Nephron progenitor cell (in vitro differentiated cells): ENCODE measurements around the gene FSTL4.

Experiments
- DNase-seq: peaks from one replicate; pipeline ENCODE4 v3.0.0; 2021
- H3K27ac Mint-ChIP-seq: 2 replicates; pipeline ENCODE4 v1.8.0; 2021; ENCODE audit warnings: mild to moderate bottlenecking, moderate library complexity, mixed read lengths
- H3K27me3 Mint-ChIP-seq: 2 replicates; pipeline ENCODE4 v1.8.0; 2021; ENCODE audit warnings: mild to moderate bottlenecking, low read depth, mixed read lengths; ENCODE audit not compliant: poor library complexity
- H3K36me3 Mint-ChIP-seq: 2 replicates; pipeline ENCODE4 v1.8.0; 2021; ENCODE audit warnings: low read depth, mixed read lengths
- H3K4me1 Mint-ChIP-seq: 2 replicates; pipeline ENCODE4 v1.8.0; 2021; ENCODE audit warnings: mixed read lengths
- H3K4me3 Mint-ChIP-seq: 2 replicates; pipeline ENCODE4 v1.8.0; 2021; ENCODE audit warnings: mild to moderate bottlenecking, moderate library complexity, mixed read lengths
- H3K9me3 Mint-ChIP-seq: 2 replicates; pipeline ENCODE4 v1.8.0; 2021; ENCODE audit warnings: mild to moderate bottlenecking, moderate library complexity, mixed read lengths
- TF ChIP-seq, protein P1 (sequence below): fragments of 200-600 bp; sonication (generic); IDR thresholded peaks from 2 replicates; pipeline ENCODE4 v1.5.0; 2021; ENCODE audit warnings: antibody characterized with exemption

The FSTL4 gene

GRCh38 chr5:133432956-133433532 is 179.3 kb downstream of the FSTL4 start:
- H3K9me3 Mint-ChIP-seq, result no peaks in the 10 kb centered on the region
- H3K36me3 Mint-ChIP-seq, result no peaks in the 10 kb centered on the region
- H3K4me3 Mint-ChIP-seq, result no peak overlapping the region
- H3K27me3 Mint-ChIP-seq, result peaks cover 36% of the 10 kb centered on the region
- DNase-seq, result no peak
- TF ChIP-seq, protein P1, sequence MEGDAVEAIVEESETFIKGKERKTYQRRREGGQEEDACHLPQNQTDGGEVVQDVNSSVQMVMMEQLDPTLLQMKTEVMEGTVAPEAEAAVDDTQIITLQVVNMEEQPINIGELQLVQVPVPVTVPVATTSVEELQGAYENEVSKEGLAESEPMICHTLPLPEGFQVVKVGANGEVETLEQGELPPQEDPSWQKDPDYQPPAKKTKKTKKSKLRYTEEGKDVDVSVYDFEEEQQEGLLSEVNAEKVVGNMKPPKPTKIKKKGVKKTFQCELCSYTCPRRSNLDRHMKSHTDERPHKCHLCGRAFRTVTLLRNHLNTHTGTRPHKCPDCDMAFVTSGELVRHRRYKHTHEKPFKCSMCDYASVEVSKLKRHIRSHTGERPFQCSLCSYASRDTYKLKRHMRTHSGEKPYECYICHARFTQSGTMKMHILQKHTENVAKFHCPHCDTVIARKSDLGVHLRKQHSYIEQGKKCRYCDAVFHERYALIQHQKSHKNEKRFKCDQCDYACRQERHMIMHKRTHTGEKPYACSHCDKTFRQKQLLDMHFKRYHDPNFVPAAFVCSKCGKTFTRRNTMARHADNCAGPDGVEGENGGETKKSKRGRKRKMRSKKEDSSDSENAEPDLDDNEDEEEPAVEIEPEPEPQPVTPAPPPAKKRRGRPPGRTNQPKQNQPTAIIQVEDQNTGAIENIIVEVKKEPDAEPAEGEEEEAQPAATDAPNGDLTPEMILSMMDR, result no peak
- H3K4me1 Mint-ChIP-seq, result peaks cover 5% of the 10 kb centered on the region
- H3K27ac Mint-ChIP-seq, result no peak overlapping the region

DNA sequence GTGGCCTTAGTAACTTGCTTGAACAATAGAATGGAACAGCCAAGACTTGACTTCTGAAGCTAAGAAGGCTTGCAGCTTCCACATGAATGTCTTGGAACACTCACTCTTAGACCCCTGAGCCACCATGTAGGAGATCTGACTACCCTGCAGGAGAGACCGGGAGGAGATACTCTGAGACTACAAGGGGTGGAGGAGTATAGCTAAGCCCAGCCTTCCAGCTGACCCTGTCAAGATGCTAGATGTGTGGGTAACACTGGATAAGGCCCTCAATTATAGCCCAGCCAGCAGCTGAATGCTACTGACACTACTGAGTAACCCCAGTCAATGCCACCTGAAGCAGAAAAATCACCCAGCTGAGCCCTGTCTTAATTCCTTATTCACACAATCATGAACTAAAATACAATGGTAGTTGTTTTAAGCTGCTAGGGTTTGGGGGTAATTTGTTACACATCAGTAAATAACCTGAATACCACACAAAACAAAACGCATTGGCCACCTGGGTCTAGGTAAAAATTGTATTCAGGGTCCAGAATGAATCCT is 180.9 kb downstream of the FSTL4 start:
- H3K36me3 Mint-ChIP-seq, result no peaks in the 10 kb centered on the region
- no peak overlapping the region for H3K27ac Mint-ChIP-seq
- no peak overlapping the region for H3K4me3 Mint-ChIP-seq
- H3K4me1 Mint-ChIP-seq, result peaks cover 18% of the 10 kb centered on the region
- TF ChIP-seq, protein P1, result no peak
- no peaks in the 10 kb centered on the region for H3K9me3 Mint-ChIP-seq
- H3K27me3 Mint-ChIP-seq, result peaks cover 37% of the 10 kb centered on the region
- no peak for DNase-seq

- Mint-ChIP-seq H3K4me3 (no peak overlapping the region), H3K36me3 (no peaks in the 10 kb centered on the region), H3K9me3 (no peaks in the 10 kb centered on the region), H3K4me1 (peaks cover 27% of the 10 kb centered on the region), H3K27me3 (peaks cover 44% of the 10 kb centered on the region), H3K27ac (no peak overlapping the region)
- TF ChIP-seq, protein P1, result no peak
- DNase-seq, result no peak
Measured at GRCh38 chr5:133430095-133430494, 182.2 kb downstream of the FSTL4 start.

DNA sequence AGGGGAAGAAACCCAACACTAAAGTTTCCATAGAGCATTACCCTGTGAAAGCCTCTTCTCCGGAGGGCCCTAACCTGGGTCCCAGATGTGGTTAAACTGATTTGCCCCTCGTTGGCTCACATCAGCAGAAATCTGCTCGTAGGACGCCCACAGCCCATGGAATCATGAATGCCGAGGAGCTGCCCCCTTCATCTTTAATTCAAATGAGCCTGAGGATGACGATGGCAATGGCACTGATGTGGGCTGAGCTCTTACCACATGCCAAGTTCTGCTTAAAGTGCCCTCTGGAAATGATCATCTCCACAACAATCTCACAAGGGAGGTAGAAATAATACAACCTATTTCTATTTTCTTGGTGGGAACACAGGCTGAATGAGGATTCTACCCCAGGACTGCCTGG is 183.3 kb downstream of the FSTL4 start:
- peaks cover 45% of the 10 kb centered on the region for H3K27me3 Mint-ChIP-seq
- no peak for DNase-seq
- peaks cover 29% of the 10 kb centered on the region for H3K4me1 Mint-ChIP-seq
- no peaks in the 10 kb centered on the region for H3K9me3 Mint-ChIP-seq
- H3K36me3 Mint-ChIP-seq, result no peaks in the 10 kb centered on the region
- H3K27ac Mint-ChIP-seq, result no peak overlapping the region
- H3K4me3 Mint-ChIP-seq, result no peak overlapping the region
- TF ChIP-seq, protein P1, result no peak

GRCh38 chr5:133428072-133428660 is 184.2 kb downstream of the FSTL4 start:
- Mint-ChIP-seq H3K4me1 (peaks cover 37% of the 10 kb centered on the region), H3K27ac (no peak overlapping the region), H3K4me3 (no peak overlapping the region)

More at GRCh38 chr5:133428072-133428660, 184.2 kb downstream of the FSTL4 start:
- H3K36me3 Mint-ChIP-seq, result no peaks in the 10 kb centered on the region
- TF ChIP-seq, protein P1, result no peak
- DNase-seq, result no peak
- peaks cover 45% of the 10 kb centered on the region for H3K27me3 Mint-ChIP-seq
- no peaks in the 10 kb centered on the region for H3K9me3 Mint-ChIP-seq
